Femur (tissue), 1 donor: ENCODE data around the gene AFAP1.

ENCODE experiments used
- DNase-seq: peaks from one replicate; pipeline ENCODE4 v3.0.0-alpha.2; 2017

AFAP1 gene, protein sequence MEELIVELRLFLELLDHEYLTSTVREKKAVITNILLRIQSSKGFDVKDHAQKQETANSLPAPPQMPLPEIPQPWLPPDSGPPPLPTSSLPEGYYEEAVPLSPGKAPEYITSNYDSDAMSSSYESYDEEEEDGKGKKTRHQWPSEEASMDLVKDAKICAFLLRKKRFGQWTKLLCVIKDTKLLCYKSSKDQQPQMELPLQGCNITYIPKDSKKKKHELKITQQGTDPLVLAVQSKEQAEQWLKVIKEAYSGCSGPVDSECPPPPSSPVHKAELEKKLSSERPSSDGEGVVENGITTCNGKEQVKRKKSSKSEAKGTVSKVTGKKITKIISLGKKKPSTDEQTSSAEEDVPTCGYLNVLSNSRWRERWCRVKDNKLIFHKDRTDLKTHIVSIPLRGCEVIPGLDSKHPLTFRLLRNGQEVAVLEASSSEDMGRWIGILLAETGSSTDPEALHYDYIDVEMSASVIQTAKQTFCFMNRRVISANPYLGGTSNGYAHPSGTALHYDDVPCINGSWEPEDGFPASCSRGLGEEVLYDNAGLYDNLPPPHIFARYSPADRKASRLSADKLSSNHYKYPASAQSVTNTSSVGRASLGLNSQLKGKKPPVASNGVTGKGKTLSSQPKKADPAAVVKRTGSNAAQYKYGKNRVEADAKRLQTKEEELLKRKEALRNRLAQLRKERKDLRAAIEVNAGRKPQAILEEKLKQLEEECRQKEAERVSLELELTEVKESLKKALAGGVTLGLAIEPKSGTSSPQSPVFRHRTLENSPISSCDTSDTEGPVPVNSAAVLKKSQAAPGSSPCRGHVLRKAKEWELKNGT

GRCh38 chr4:7939377-7940108, at the start of gene AFAP1:
AFAP1 (minus strand) TSS chr4:7939861; CDS start chr4:7872078, 67,783 bp downstream.
- peak; percentile 93 for DNase-seq

GRCh38 chr4:7988437-7988836, 48.8 kb upstream of the AFAP1 start:
- no peak for DNase-seq

GRCh38 chr4:7987148-7987989, 47.7 kb upstream of the AFAP1 start:
- peak; percentile 80 for DNase-seq

GRCh38 chr4:7985891-7986441, 46.3 kb upstream of the AFAP1 start:
- peak; percentile 52 for DNase-seq

DNA sequence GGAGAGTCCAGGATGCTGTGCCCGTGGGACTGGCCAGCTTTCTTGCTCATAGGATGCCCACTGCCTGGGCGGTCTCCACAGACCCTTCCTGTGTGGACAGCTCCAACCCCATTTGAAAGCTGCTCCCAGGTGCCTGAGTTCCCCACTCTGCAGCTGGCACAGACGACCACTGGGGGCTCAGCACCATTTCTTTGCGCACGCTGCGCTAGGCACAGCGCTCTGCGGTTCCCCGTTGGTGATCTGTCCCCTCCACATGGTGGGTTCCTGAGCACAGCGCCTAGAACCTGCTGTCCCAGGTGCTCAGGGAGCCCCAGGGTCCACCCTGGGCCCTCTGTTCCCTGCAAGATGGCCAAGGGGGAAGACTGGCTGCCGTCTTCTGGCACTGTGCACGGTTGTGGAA, 45.4 kb upstream of the AFAP1 start:
- no peak for DNase-seq

- DNase-seq = no peak
Observed at GRCh38 chr4:7984286-7984925, 44.7 kb upstream of the AFAP1 start.

DNA sequence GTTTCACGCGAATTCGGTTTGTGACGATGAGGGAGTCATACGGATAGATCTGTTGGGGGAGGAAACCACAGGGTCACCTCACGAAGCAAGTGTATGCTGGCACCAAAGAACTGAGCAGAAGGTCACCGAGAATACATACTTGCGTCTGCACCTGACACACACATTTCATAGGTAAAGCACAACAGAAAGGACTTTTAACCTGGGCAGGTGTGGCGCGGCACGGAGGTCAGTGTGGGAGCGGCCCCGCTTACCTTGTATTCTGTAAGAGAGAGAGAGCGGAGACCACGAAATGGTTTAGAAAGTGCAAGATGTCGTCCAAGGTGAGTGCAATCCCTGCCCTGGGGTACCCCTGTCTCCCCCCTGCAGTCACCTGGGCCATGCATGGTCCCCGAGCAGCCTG, 43.6 kb upstream of the AFAP1 start:
- DNase-seq = no peak

DNA sequence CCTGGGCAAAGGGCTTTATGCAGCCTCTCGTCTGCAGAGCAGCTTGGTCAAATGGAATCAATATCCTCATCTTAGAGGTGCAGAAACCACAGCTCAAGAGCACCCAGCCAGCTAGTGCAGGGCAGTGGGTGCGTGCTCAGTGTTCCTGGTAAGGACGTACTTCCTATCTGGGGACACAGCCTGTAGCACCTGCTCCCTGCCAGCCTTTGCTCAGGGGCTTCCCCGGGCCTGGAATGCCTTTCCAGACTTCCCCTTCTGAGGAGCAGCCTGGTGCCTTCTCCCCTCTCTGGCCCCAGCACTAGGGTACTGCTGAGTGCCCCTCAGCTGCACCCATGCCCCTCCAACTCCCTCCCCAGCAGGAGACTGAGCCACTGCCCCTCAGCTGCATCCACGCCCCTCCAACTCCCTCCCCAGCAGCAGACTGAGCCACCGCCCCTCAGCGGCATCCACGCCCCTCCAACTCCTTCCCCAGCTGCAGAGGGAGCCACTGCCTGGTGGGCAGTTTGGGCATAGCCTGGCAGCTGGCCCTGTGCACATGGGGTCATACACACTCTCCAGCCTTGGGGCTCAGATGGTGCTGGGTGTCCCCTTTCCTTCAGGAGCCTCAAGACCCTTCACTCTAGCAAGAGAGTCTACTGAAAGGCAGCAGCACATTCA, 42.2 kb upstream of the AFAP1 start:
- DNase-seq = no peak

DNA sequence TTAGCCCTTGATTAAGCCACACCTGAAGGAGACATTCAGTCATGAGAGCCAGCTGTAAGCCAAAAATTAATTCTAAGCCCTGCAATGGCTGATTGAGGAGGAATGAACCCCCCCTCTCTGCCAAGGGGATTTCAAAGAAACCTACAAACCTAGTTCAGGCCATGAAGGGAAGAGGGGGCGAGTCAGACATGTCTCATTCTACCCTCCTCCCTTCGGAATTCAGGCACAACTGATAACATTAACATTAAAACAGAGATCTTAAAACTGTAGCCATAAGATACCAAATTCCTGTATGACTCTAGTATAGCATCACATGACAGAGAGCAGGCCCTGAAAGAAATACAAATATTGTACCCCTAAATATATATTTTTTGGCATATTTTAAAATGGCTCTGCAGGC, 40.4 kb upstream of the AFAP1 start:
- no peak for DNase-seq

DNA sequence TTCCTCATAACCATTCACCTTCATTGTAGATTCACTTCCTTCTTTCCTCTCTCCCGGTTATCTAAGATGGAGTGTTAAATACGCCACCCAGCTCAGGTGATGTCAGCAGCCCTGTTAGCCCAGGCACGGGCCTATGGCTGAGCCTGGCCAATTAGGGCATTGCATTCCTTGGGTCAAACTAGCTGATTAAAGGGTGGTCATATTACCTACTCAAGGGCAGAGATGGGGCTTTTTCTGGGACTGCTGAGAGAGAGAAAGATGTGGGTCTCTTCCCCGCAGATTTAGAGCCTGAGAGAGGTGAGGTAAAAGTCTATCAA, 39.9 kb upstream of the AFAP1 start:
- no peak for DNase-seq

- no peak for DNase-seq
Observed at GRCh38 chr4:7978907-7979651, 39.4 kb upstream of the AFAP1 start.

GRCh38 chr4:7978489-7978888, 38.8 kb upstream of the AFAP1 start:
- DNase-seq = no peak

- DNase-seq = no peak
Observed at GRCh38 chr4:7976634-7977033, 37.0 kb upstream of the AFAP1 start.

- no peak for DNase-seq
Observed at GRCh38 chr4:7976025-7976424, 36.4 kb upstream of the AFAP1 start.

DNA sequence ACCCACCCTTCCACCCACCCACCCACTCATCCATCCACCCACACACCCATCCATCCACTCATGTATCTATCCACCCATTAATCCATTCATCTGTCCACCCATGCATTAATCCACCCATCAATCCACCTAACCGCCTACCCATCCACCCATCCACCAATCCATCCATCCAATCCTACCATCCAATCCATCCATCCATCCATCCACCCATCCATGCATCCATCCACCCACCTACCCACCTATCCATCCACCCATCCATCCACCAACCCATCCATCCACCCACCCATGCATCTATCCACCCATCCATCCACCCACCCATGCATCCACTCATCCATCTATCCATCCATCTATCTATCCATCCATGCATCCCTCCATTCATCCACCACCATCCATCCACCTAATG, 34.8 kb upstream of the AFAP1 start:
- no peak for DNase-seq

DNA sequence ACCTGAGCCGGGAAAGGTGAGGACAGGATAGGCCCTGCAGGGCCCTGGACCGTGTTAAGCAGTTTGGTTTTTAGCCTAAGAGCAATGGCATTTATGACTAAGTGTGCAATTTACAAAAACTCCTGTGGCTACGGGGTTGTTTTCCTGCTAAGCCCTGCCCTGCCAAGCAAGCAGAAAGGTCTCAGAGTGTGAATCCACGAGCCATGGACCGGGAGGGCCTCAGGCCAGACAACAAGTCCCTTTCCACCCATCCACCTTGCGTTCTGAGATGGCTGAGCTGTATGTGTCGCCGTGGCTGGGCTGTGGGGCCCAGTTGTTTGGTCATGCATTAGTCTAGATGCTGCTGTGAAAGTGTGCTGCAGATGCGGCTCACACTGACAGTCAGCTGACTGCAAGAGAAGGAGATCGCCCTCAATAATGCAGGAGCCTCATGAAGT, 33.9 kb upstream of the AFAP1 start:
- DNase-seq = no peak

GRCh38 chr4:7971881-7972500, 32.3 kb upstream of the AFAP1 start:
- DNase-seq = no peak

- DNase-seq = no peak
Observed at GRCh38 chr4:7971159-7971631, 31.5 kb upstream of the AFAP1 start.

- no peak for DNase-seq
Observed at GRCh38 chr4:7970361-7970946, 30.8 kb upstream of the AFAP1 start.
